Measurements from ENCODE around the gene DARS1. TPM values are rescaled to one million over a fixed set of nuclear protein-coding genes. Genes with fewer than 3 reads are reported as not detected.

DARS1 gene
- total RNA-seq, 1 experiment from 2014 or later = 57.5 TPM

- H3K27me3 Mint-ChIP-seq (ENCODE audit: unreplicated experiment) = no peaks in the 10 kb centered on the region
- no peak for DNase-seq
- BruUV-seq (replicated peaks) = no TSS peak
These were observed 15.7 kb upstream of the DARS1 start for GRCh38 chr2:136001131-136001530.

GRCh38 chr2:136000502-136000901 lies 15.1 kb upstream of the DARS1 start:
- H3K27me3 Mint-ChIP-seq (ENCODE audit: unreplicated experiment) = no peaks in the 10 kb centered on the region
- no peaks in the 10 kb centered on the region for H3K9me3 Mint-ChIP-seq (ENCODE audit: low read depth, unreplicated experiment)
- no TSS peak for BruUV-seq (replicated peaks)
- CTCF ChIA-PET = no interaction called here
- H3K4me3 Mint-ChIP-seq (ENCODE audit: low read depth, unreplicated experiment) = no peak overlapping the region
- H3K27ac Mint-ChIP-seq (ENCODE audit: unreplicated experiment) = no peak overlapping the region
- no peak for TF ChIP-seq CTCF (IDR thresholded peaks at IDR 0.05; ENCODE audit: unreplicated experiment)
- no peak for DNase-seq
- intact Hi-C loops (cut with micrococcal nuclease; ENCODE audit: unreplicated experiment) = no loop called here
- H3K36me3 Mint-ChIP-seq (ENCODE audit: insufficient read depth, unreplicated experiment) = no peaks in the 10 kb centered on the region
- no peaks in the 10 kb centered on the region for H3K4me1 Mint-ChIP-seq (ENCODE audit: low read depth, unreplicated experiment)

More at GRCh38 chr2:136001131-136001530, 15.7 kb upstream of the DARS1 start:
- TF ChIP-seq CTCF (IDR thresholded peaks at IDR 0.05; ENCODE audit: unreplicated experiment) = no peak
- Mint-ChIP-seq H3K4me3 (ENCODE audit: low read depth, unreplicated experiment) (no peak overlapping the region), H3K36me3 (ENCODE audit: insufficient read depth, unreplicated experiment) (no peaks in the 10 kb centered on the region), H3K9me3 (ENCODE audit: low read depth, unreplicated experiment) (no peaks in the 10 kb centered on the region), H3K27ac (ENCODE audit: unreplicated experiment) (no peak overlapping the region), H3K4me1 (ENCODE audit: low read depth, unreplicated experiment) (peaks cover 5% of the 10 kb centered on the region)
- intact Hi-C loops (cut with micrococcal nuclease; ENCODE audit: unreplicated experiment) = no loop called here
- CTCF ChIA-PET = no interaction called here

GRCh38 chr2:135999899-136000298 lies 14.5 kb upstream of the DARS1 start:
- intact Hi-C loops (cut with micrococcal nuclease; ENCODE audit: unreplicated experiment) = no loop called here
- CTCF ChIA-PET = no interaction called here
- no TSS peak for BruUV-seq (replicated peaks)
- no peaks in the 10 kb centered on the region for H3K4me1 Mint-ChIP-seq (ENCODE audit: low read depth, unreplicated experiment)
- H3K27ac Mint-ChIP-seq (ENCODE audit: unreplicated experiment) = no peak overlapping the region
- TF ChIP-seq CTCF (IDR thresholded peaks at IDR 0.05; ENCODE audit: unreplicated experiment) = no peak
- no peak overlapping the region for H3K4me3 Mint-ChIP-seq (ENCODE audit: low read depth, unreplicated experiment)
- H3K27me3 Mint-ChIP-seq (ENCODE audit: unreplicated experiment) = no peaks in the 10 kb centered on the region
- H3K9me3 Mint-ChIP-seq (ENCODE audit: low read depth, unreplicated experiment) = no peaks in the 10 kb centered on the region
- H3K36me3 Mint-ChIP-seq (ENCODE audit: insufficient read depth, unreplicated experiment) = no peaks in the 10 kb centered on the region
- no peak for DNase-seq

GRCh38 chr2:135998879-135999278 lies 13.5 kb upstream of the DARS1 start:
- intact Hi-C loops (cut with micrococcal nuclease; ENCODE audit: unreplicated experiment) = no loop called here
- H3K4me3 Mint-ChIP-seq (ENCODE audit: low read depth, unreplicated experiment) = no peak overlapping the region

More at GRCh38 chr2:135998879-135999278, 13.5 kb upstream of the DARS1 start:
- no peak for DNase-seq
- CTCF ChIA-PET = interaction anchor here (0.6 to 1.1 kb wide), 2 partner anchors 8 to 9 kb away, joined by 3 read pairs; no protein-coding TSS in a partner anchor
- no peaks in the 10 kb centered on the region for H3K4me1 Mint-ChIP-seq (ENCODE audit: low read depth, unreplicated experiment)
- H3K9me3 Mint-ChIP-seq (ENCODE audit: low read depth, unreplicated experiment) = no peaks in the 10 kb centered on the region
- BruUV-seq (replicated peaks) = no TSS peak
- H3K27ac Mint-ChIP-seq (ENCODE audit: unreplicated experiment) = no peak overlapping the region
- no peaks in the 10 kb centered on the region for H3K27me3 Mint-ChIP-seq (ENCODE audit: unreplicated experiment)
- TF ChIP-seq CTCF (IDR thresholded peaks at IDR 0.05; ENCODE audit: unreplicated experiment) = no peak
- no peaks in the 10 kb centered on the region for H3K36me3 Mint-ChIP-seq (ENCODE audit: insufficient read depth, unreplicated experiment)
